Fibroblast of lung (primary cell): ENCODE data around the gene TES. TPM values are rescaled to one million over a fixed set of nuclear protein-coding genes. Genes with fewer than 3 reads are reported as not detected.

Source experiments
- DNase-seq, 2 donors: peaks; one replicate each; pipeline versions ENCODE4 v3.0.0 to v3.0.0-alpha.2; 2010; ENCODE audit warnings: low read depth in 2 of 2
- H2AFZ ChIP-seq: 2 replicates; pipeline ENCODE4 v1.5.1; 2012; ENCODE audit warnings: low read length, control low read depth, inconsistent platforms
- H3K27ac ChIP-seq: 2 replicates; pipeline ENCODE4 v1.5.1; 2011; ENCODE audit warnings: low read length, control low read depth; ENCODE audit not compliant: insufficient read depth
- H3K27me3 ChIP-seq: 2 replicates; pipeline ENCODE4 v1.5.1; 2011; ENCODE audit warnings: mild to moderate bottlenecking, low read length; ENCODE audit not compliant: control insufficient read depth, insufficient read depth
- H3K36me3 ChIP-seq: 2 replicates; pipeline ENCODE4 v1.5.1; 2011; ENCODE audit warnings: low read length; ENCODE audit not compliant: control insufficient read depth, insufficient read depth
- H3K4me1 ChIP-seq: 2 replicates; pipeline ENCODE4 v1.5.1; 2011; ENCODE audit warnings: low read length; ENCODE audit not compliant: control insufficient read depth, insufficient read depth; ENCODE audit errors: extremely low read depth
- H3K4me2 ChIP-seq: 2 replicates; pipeline ENCODE4 v1.5.1; 2011; ENCODE audit warnings: low read length, control low read depth; ENCODE audit not compliant: insufficient read depth; ENCODE audit errors: extremely low read depth
- H3K4me3 ChIP-seq, 4 experiments: fragments of 200-600 bp in 1 of 4; sonication (generic) in 1 of 4; replicated peaks in 1 of 4; 2 replicates each; pipeline ENCODE4 v1.5.1; 2011 to 2016; ENCODE audit warnings: low read length in 4 of 4, low read depth in 3 of 4, mild to moderate bottlenecking in 3 of 4, control low read depth in 2 of 4, inconsistent platforms in 1 of 4, mixed read lengths in 1 of 4; ENCODE audit not compliant: insufficient read depth in 1 of 4; ENCODE audit errors: control extremely low read depth in 1 of 4
- H3K79me2 ChIP-seq: 2 replicates; pipeline ENCODE4 v1.5.1; 2012; ENCODE audit warnings: mild to moderate bottlenecking, low read length, inconsistent platforms; ENCODE audit not compliant: control insufficient read depth, insufficient read depth
- H3K9ac ChIP-seq: 2 replicates; pipeline ENCODE4 v1.5.1; 2011; ENCODE audit warnings: mild to moderate bottlenecking, low read length, control low read depth; ENCODE audit not compliant: insufficient read depth
- H3K9me3 ChIP-seq: 2 replicates; pipeline ENCODE4 v1.5.1; 2012; ENCODE audit warnings: low read depth, low read length; ENCODE audit not compliant: control insufficient read depth, insufficient read depth
- H4K20me1 ChIP-seq: 2 replicates; pipeline ENCODE4 v1.5.1; 2011; ENCODE audit warnings: low read length; ENCODE audit not compliant: control insufficient read depth, insufficient read depth; ENCODE audit errors: extremely low read depth
- EZH2 ChIP-seq: IDR thresholded peaks from 2 replicates; pipeline ENCODE4 v1.5.1; 2012; ENCODE audit warnings: low read length, control low read depth, mild to moderate bottlenecking; ENCODE audit errors: missing control alignments
- polyA plus RNA-seq, 2 donors: library from polyadenylated mRNA; depleted of rRNA in 1 of 2; stranded (reverse) in 1 of 2; unstranded in 1 of 2; fragments of >200 nt; gene quantifications; 2 replicates each; pipeline ENCODE4 v1.2.1, GENCODE V29; 2011 to 2012; ENCODE audit warnings: missing spikeins in 1 of 2
- total RNA-seq: library from RNA; depleted of rRNA; stranded (reverse); fragments of >200 nt; gene quantifications from 2 replicates; pipeline ENCODE4 v1.2.1, GENCODE V29; 2014
- TF ChIP-seq, protein P1 (sequence below), 2 donors: IDR thresholded peaks in 1 of 2; conservative IDR thresholded peaks in 1 of 2; 1 replicate in 1 of 2; 2 replicates in 1 of 2; pipeline ENCODE4 v1.5.1; 2011 to 2012; ENCODE audit warnings: low read length in 2 of 2, control low read depth in 1 of 2, inconsistent platforms in 1 of 2, low read depth in 1 of 2, mild to moderate bottlenecking in 1 of 2

The TES gene
- total and polyA plus RNA-seq, 2 donors (not counting 1 experiment from before 2014, with no cell fraction given), result 17.7 to 64.1 TPM

DNA sequence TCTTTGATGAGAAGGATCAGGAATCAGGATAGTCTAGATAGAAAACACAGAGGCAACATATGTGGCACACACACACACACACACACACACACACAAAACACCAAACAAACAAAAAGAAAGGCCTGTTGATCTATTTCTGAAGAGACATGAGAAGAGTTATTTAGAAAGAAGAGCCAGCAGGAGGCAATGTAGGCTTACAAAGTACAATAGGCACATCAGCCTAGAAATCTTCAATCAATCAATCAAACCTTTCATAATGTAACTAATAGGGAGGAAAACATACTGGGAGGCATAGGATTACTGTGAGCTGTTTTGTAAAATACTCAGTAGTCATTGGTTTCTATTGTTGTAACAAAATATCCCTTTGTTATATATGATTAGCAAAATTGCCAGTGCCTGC lies 47.3 kb upstream of the TES start:
- DNase-seq, result no peak
- no peak overlapping the region for H3K4me2 ChIP-seq
- TF ChIP-seq, protein P1, sequence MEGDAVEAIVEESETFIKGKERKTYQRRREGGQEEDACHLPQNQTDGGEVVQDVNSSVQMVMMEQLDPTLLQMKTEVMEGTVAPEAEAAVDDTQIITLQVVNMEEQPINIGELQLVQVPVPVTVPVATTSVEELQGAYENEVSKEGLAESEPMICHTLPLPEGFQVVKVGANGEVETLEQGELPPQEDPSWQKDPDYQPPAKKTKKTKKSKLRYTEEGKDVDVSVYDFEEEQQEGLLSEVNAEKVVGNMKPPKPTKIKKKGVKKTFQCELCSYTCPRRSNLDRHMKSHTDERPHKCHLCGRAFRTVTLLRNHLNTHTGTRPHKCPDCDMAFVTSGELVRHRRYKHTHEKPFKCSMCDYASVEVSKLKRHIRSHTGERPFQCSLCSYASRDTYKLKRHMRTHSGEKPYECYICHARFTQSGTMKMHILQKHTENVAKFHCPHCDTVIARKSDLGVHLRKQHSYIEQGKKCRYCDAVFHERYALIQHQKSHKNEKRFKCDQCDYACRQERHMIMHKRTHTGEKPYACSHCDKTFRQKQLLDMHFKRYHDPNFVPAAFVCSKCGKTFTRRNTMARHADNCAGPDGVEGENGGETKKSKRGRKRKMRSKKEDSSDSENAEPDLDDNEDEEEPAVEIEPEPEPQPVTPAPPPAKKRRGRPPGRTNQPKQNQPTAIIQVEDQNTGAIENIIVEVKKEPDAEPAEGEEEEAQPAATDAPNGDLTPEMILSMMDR (conservative IDR thresholded peaks at IDR 0.05 in 1 of 2, IDR thresholded peaks at IDR 0.05 in 1 of 2; ENCODE audit: low read depth in 1 of 2, low read length in 2 of 2), result no peak
- no peak for TF ChIP-seq EZH2
- no peak overlapping the region for H2AFZ ChIP-seq
- H3K4me3 ChIP-seq, result no peak overlapping the region
- no peaks in the 10 kb centered on the region for H3K27me3 ChIP-seq
- no peak overlapping the region for H3K9ac ChIP-seq
- no peaks in the 10 kb centered on the region for H3K4me1 ChIP-seq
- no peaks in the 10 kb centered on the region for H3K9me3 ChIP-seq
- H3K36me3 ChIP-seq, result no peaks in the 10 kb centered on the region
- H4K20me1 ChIP-seq, result no peaks in the 10 kb centered on the region
- no peak overlapping the region for H3K27ac ChIP-seq
- H3K79me2 ChIP-seq, result no peaks in the 10 kb centered on the region

GRCh38 chr7:116164552-116165306 lies 45.6 kb upstream of the TES start:
- H3K4me3 ChIP-seq, result no peak overlapping the region
- peak in 1 of 2 donors; percentile 49 for DNase-seq

GRCh38 chr7:116165717-116166116 lies 44.6 kb upstream of the TES start:
- Histone ChIP-seq H4K20me1 (no peaks in the 10 kb centered on the region), H3K9me3 (no peaks in the 10 kb centered on the region), H3K27ac (no peak overlapping the region), H3K4me2 (no peak overlapping the region), H3K4me1 (peaks cover 4% of the 10 kb centered on the region), H3K4me3 (no peak overlapping the region), H3K9ac (no peak overlapping the region), H3K36me3 (no peaks in the 10 kb centered on the region), H3K79me2 (no peaks in the 10 kb centered on the region), H2AFZ (no peak overlapping the region), H3K27me3 (no peaks in the 10 kb centered on the region)
- DNase-seq, result no peak
- TF ChIP-seq, protein P1 (conservative IDR thresholded peaks at IDR 0.05 in 1 of 2, IDR thresholded peaks at IDR 0.05 in 1 of 2; ENCODE audit: low read depth in 1 of 2, low read length in 2 of 2), result no peak
- TF ChIP-seq EZH2, result no peak

More at GRCh38 chr7:116164552-116165306, 45.6 kb upstream of the TES start:
- Histone ChIP-seq H3K79me2 (no peaks in the 10 kb centered on the region), H3K9me3 (no peaks in the 10 kb centered on the region), H3K27ac (no peak overlapping the region), H3K9ac (no peak overlapping the region), H4K20me1 (no peaks in the 10 kb centered on the region), H3K27me3 (no peaks in the 10 kb centered on the region), H3K4me1 (peaks cover 4% of the 10 kb centered on the region), H3K4me2 (no peak overlapping the region), H3K36me3 (no peaks in the 10 kb centered on the region), H2AFZ (no peak overlapping the region)
- TF ChIP-seq EZH2, result no peak
- TF ChIP-seq, protein P1 (conservative IDR thresholded peaks at IDR 0.05 in 1 of 2, IDR thresholded peaks at IDR 0.05 in 1 of 2; ENCODE audit: low read depth in 1 of 2, low read length in 2 of 2), result no peak
